PC-9 (cell line): ENCODE data around the gene MYL4. TPM values are rescaled to one million over a fixed set of nuclear protein-coding genes. Genes with fewer than 3 reads are reported as not detected.

ENCODE experiments used
- BruUV-seq: library from RNA; stranded (reverse); fragments of 400-500 nt; replicated peaks from 2 replicates; lab custom pipeline; 2021; lab: Mats Ljungman, UMichigan
- CTCF ChIA-PET: fragments of 300-600 bp; sonication (Branson Sonifier 250); formaldehyde crosslinking; loops from one replicate; lab custom pipeline; 2022; ENCODE audit warnings: antibody characterized with exemption; lab: Charles Lee
- POLR2A ChIA-PET: fragments of 300-600 bp; sonication (Branson Sonifier 250); formaldehyde crosslinking; loops from one replicate; lab custom pipeline; 2022; ENCODE audit warnings: antibody characterized with exemption; ENCODE audit not compliant: unreplicated experiment; lab: Charles Lee
- DNase-seq, 2 experiments: peaks; one replicate each; pipeline versions ENCODE4 v3.0.0 to v3.0.0-alpha.2; 2015 to 2022; ENCODE audit warnings: mixed read lengths in 1 of 2
- H2AFZ ChIP-seq: fragments of 200-600 bp; sonication (generic); 2 replicates; pipeline ENCODE4 v1.8.1; 2017; ENCODE audit warnings: antibody characterized with exemption
- H3F3A ChIP-seq: fragments of 200-600 bp; sonication (generic); 2 replicates; pipeline ENCODE4 v1.8.1; 2017; ENCODE audit warnings: antibody characterized with exemption, mild to moderate bottlenecking, low read depth; ENCODE audit not compliant: insufficient read depth
- H3K27ac ChIP-seq: fragments of 200-600 bp; sonication (generic); 2 replicates; pipeline ENCODE4 v1.6.1; 2016; ENCODE audit warnings: mixed run types
- H3K27me3 ChIP-seq: fragments of 200-600 bp; sonication (generic); 2 replicates; pipeline ENCODE4 v1.6.1; 2016; ENCODE audit warnings: low read depth, mixed run types; ENCODE audit not compliant: insufficient read depth
- H3K36me3 ChIP-seq: fragments of 200-600 bp; sonication (generic); 2 replicates; pipeline ENCODE4 v1.6.1; 2016; ENCODE audit warnings: low read depth, mixed run types
- H3K4me1 ChIP-seq: fragments of 200-600 bp; sonication (generic); replicated peaks from 2 replicates; pipeline ENCODE4 v1.6.1; 2016; ENCODE audit warnings: mixed run types; ENCODE audit not compliant: insufficient read depth
- H3K4me2 ChIP-seq: fragments of 200-600 bp; sonication (generic); 2 replicates; pipeline ENCODE4 v1.6.1; 2017; ENCODE audit warnings: mixed run types
- H3K4me3 ChIP-seq: fragments of 200-600 bp; sonication (generic); 2 replicates; pipeline ENCODE4 v1.6.1; 2016; ENCODE audit warnings: mixed run types
- H3K79me2 ChIP-seq: fragments of 200-600 bp; sonication (generic); 2 replicates; pipeline ENCODE4 v1.6.1; 2017; ENCODE audit warnings: low read depth, mixed run types
- H3K9me2 ChIP-seq: fragments of 200-600 bp; sonication (generic); 2 replicates; pipeline ENCODE4 v1.8.1; 2017; ENCODE audit warnings: mild to moderate bottlenecking; ENCODE audit not compliant: insufficient read depth
- H3K9me3 ChIP-seq: fragments of 200-600 bp; sonication (generic); 2 replicates; pipeline ENCODE4 v1.8.1; 2016; ENCODE audit warnings: low read depth; ENCODE audit not compliant: insufficient read depth
- H4K20me1 ChIP-seq: fragments of 200-600 bp; sonication (generic); 2 replicates; pipeline ENCODE4 v1.8.1; 2017; ENCODE audit not compliant: insufficient read depth
- EZH2 ChIP-seq: fragments of 200-600 bp; sonication (generic); IDR thresholded peaks from 2 replicates; pipeline ENCODE4 v1.8.0; 2017; ENCODE audit warnings: antibody characterized with exemption, low read depth
- intact Hi-C: fragments of 100-400 bp; cut with micrococcal nuclease; formaldehyde crosslinking; loops from one replicate; pipeline ENCODE4 v1.10.0; 2022; ENCODE audit not compliant: unreplicated experiment
- total RNA-seq: library from RNA; stranded (reverse); gene quantifications from 2 replicates; pipeline ENCODE4 v1.2.3, GENCODE V29; 2021
- TF ChIP-seq, protein P1 (sequence below): fragments of 200-600 bp; sonication (generic); conservative IDR thresholded peaks from 2 replicates; pipeline ENCODE4 v1.6.1; 2017; ENCODE audit warnings: mixed run types, antibody characterized with exemption, mild to moderate bottlenecking, moderate library complexity

Gene MYL4
- total RNA-seq, 1 experiment from 2014 or later: not detected

DNA sequence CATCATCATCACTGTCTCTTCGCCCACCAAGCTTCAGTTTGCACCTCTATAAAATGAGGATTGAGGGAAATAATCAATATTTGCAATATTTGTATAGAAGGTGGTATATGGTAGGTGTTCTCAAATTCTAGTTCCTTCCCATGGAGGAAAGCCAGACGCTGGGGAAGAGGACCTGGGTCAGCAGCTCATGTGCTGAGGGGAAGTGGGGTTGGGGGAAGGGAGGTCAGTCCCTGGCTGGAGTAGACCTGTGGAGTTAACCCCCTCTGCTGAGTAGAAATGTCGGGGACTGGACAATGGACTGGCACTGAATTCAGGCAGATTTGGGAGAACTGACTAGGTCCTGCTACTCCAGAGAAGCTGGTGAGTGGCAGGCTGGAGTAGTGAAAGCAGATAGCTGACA lies 31.7 kb downstream of the MYL4 start:
- H3K36me3 ChIP-seq: no peaks in the 10 kb centered on the region
- H3K4me2 ChIP-seq: peak overlapping the region; percentile 43
- CTCF ChIA-PET: interaction anchor here (1.1 kb wide), 1 partner anchor 75 kb away, joined by 3 read pairs; no protein-coding TSS in a partner anchor
- no peak for TF ChIP-seq EZH2
- H3K27ac ChIP-seq: peak overlapping the region; percentile 79
- H3K9me2 ChIP-seq: no peaks in the 10 kb centered on the region
- no peak for DNase-seq
- no TSS peak for BruUV-seq
- peaks cover 29% of the 10 kb centered on the region for H3F3A ChIP-seq
- no peak overlapping the region for H2AFZ ChIP-seq
- no peaks in the 10 kb centered on the region for H3K9me3 ChIP-seq
- H3K4me3 ChIP-seq: no peak overlapping the region
- peaks cover 29% of the 10 kb centered on the region for H3K4me1 ChIP-seq
- intact Hi-C loops: loop anchor here (1.0 to 5.0 kb wide), 2 partner anchors 36 to 64 kb away; no protein-coding TSS in a partner anchor
- no peaks in the 10 kb centered on the region for H3K27me3 ChIP-seq
- POLR2A ChIA-PET: no interaction called here
- H3K79me2 ChIP-seq: no peaks in the 10 kb centered on the region
- H4K20me1 ChIP-seq: no peaks in the 10 kb centered on the region

DNA sequence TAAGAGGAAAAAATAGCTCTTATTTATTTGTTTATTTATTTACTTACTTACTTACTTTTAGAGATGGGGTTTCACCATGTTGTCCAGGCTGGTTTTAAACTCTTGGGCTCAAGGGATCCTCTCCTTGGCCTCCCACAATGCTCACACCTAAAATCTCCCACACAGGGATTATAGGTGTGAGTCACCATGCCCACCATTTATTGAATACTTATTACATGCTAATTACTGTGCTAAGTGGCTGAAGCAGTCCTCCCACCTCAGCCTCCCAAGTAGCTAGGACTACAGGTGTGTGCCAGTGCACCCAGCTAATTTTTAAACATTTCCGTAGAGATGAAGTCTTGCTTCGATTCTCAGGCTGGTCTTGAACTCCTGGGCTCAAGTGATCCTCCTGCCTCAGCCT lies 33.5 kb downstream of the MYL4 start:
- Histone ChIP-seq H4K20me1 (no peaks in the 10 kb centered on the region), H3K9me2 (no peaks in the 10 kb centered on the region), H3K79me2 (no peaks in the 10 kb centered on the region), H3K27ac (no peak overlapping the region), H3K4me2 (no peak overlapping the region), H3K9me3 (no peaks in the 10 kb centered on the region), H2AFZ (no peak overlapping the region), H3F3A (peaks cover 29% of the 10 kb centered on the region), H3K27me3 (no peaks in the 10 kb centered on the region), H3K4me1 (peaks cover 29% of the 10 kb centered on the region), H3K36me3 (no peaks in the 10 kb centered on the region), H3K4me3 (no peak overlapping the region)
- no peak for DNase-seq
- POLR2A ChIA-PET: no interaction called here
- no TSS peak for BruUV-seq
- TF ChIP-seq, protein P1, sequence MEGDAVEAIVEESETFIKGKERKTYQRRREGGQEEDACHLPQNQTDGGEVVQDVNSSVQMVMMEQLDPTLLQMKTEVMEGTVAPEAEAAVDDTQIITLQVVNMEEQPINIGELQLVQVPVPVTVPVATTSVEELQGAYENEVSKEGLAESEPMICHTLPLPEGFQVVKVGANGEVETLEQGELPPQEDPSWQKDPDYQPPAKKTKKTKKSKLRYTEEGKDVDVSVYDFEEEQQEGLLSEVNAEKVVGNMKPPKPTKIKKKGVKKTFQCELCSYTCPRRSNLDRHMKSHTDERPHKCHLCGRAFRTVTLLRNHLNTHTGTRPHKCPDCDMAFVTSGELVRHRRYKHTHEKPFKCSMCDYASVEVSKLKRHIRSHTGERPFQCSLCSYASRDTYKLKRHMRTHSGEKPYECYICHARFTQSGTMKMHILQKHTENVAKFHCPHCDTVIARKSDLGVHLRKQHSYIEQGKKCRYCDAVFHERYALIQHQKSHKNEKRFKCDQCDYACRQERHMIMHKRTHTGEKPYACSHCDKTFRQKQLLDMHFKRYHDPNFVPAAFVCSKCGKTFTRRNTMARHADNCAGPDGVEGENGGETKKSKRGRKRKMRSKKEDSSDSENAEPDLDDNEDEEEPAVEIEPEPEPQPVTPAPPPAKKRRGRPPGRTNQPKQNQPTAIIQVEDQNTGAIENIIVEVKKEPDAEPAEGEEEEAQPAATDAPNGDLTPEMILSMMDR: no peak
- no peak for TF ChIP-seq EZH2
- intact Hi-C loops: loop anchor here (5.0 kb wide), 1 partner anchor 35 kb away; no protein-coding TSS in a partner anchor
- CTCF ChIA-PET: no interaction called here

DNA sequence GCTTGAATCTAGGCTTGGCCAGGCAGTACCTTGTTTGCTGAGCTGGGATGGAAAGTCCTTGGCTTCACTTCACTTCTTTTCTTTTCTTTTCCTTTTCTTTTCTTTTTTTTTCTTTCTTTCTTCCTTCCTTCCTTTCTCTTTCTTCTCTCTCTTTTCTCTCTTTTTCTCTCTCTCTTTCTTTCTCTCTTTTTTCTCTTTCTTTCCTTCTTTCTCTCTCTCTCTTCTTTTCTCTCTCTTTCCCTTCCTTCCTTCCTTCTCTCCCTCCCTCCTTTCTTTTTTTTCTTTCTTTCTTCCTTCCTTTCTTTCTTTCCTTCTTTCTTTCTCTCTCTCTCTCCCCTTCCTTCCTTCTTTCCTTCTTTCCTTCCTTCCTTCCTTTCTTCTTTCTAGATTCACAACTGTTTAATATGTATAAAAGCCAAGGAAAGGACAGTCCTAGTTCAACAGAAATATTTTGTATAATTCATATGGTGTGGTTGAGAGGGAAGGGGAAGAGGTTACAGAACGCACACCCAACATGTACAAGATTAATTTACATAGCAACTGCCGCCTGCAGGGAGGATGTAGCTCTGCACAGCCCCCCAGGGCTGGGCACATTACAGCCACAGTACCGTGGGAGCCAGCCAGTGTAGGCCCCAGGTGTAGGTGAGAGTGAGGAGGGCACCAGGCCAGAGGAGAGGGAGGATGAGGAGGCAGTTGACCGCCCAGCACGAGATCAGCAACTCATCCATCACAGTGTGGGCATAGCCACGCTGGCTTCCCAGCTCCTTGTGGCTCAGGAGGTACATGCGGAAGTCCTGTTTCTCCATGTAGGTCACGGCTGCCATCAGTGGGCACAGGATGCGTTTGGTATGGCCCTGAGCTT lies 34.8 kb downstream of the MYL4 start:
- no peaks in the 10 kb centered on the region for H4K20me1 ChIP-seq
- BruUV-seq: no TSS peak
- H3F3A ChIP-seq: peaks cover 28% of the 10 kb centered on the region
- no peaks in the 10 kb centered on the region for H3K9me2 ChIP-seq
- no peaks in the 10 kb centered on the region for H3K79me2 ChIP-seq
- H3K27me3 ChIP-seq: no peaks in the 10 kb centered on the region
- H3K4me2 ChIP-seq: no peak overlapping the region
- no peaks in the 10 kb centered on the region for H3K9me3 ChIP-seq
- no peaks in the 10 kb centered on the region for H3K36me3 ChIP-seq
- intact Hi-C loops: loop anchor here (5.0 kb wide), 1 partner anchor 33 kb away; no protein-coding TSS in a partner anchor
- H2AFZ ChIP-seq: no peak overlapping the region
- H3K27ac ChIP-seq: no peak overlapping the region
- ChIA-PET CTCF (interaction anchor here (0.7 kb wide), 1 partner anchor 400 kb away, joined by 4 read pairs; no protein-coding TSS in a partner anchor), POLR2A (no interaction called here)
- TF ChIP-seq, protein P1: no peak
- TF ChIP-seq EZH2: no peak
- no peak for DNase-seq
- H3K4me3 ChIP-seq: no peak overlapping the region
- H3K4me1 ChIP-seq: peaks cover 27% of the 10 kb centered on the region
